Endothelial cell of umbilical vein (primary cell): Measurements from ENCODE around the gene FANCC.

ENCODE experiments used
- EZH2 ChIP-seq: IDR thresholded peaks from 2 replicates; pipeline ENCODE4 v1.6.1; 2012; ENCODE audit warnings: borderline replicate concordance, low read depth, mild to moderate bottlenecking, moderate library complexity, low read length, inconsistent platforms; ENCODE audit not compliant: severe bottlenecking
- TF ChIP-seq, protein P1 (sequence below): IDR thresholded peaks from 2 replicates; pipeline ENCODE4 v1.6.1; 2011; ENCODE audit not compliant: insufficient read depth, insufficient read length
- TF ChIP-seq, protein P2 (sequence below), 2 donors: IDR thresholded peaks; 1 replicate in 1 of 2; 2 replicates in 1 of 2; pipeline ENCODE4 v1.5.1; 2011; ENCODE audit warnings: low read length in 2 of 2, mild to moderate bottlenecking in 2 of 2, moderate library complexity in 2 of 2, control low read depth in 1 of 2, inconsistent platforms in 1 of 2, low read depth in 1 of 2; ENCODE audit not compliant: insufficient read depth in 1 of 2; ENCODE audit errors: extremely low read depth in 1 of 2

DNA sequence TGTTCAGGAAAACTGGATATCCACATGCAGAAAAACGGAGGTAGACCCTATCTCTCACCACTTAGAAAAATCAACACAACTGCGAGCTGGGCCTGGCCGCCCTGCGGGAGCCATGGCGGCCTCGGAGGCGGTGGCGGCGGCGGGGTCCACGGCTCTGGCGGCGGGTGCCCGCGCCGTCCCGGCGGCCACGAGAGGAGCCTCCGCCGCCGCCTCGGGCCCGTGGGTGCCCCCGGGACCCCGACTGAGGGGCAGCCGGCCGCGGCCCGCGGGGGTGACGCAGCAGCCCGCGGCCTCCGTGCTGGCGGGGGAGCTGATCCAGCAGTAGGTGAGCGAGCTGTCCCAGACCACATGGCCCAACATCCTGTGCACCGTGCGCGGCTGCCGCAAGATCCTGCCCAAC lies 25.3 kb downstream of the FANCC start:
- TF ChIP-seq, protein P1, sequence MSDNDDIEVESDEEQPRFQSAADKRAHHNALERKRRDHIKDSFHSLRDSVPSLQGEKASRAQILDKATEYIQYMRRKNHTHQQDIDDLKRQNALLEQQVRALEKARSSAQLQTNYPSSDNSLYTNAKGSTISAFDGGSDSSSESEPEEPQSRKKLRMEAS, result no peak
- TF ChIP-seq, protein P2, sequence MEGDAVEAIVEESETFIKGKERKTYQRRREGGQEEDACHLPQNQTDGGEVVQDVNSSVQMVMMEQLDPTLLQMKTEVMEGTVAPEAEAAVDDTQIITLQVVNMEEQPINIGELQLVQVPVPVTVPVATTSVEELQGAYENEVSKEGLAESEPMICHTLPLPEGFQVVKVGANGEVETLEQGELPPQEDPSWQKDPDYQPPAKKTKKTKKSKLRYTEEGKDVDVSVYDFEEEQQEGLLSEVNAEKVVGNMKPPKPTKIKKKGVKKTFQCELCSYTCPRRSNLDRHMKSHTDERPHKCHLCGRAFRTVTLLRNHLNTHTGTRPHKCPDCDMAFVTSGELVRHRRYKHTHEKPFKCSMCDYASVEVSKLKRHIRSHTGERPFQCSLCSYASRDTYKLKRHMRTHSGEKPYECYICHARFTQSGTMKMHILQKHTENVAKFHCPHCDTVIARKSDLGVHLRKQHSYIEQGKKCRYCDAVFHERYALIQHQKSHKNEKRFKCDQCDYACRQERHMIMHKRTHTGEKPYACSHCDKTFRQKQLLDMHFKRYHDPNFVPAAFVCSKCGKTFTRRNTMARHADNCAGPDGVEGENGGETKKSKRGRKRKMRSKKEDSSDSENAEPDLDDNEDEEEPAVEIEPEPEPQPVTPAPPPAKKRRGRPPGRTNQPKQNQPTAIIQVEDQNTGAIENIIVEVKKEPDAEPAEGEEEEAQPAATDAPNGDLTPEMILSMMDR (IDR thresholded peaks at IDR 0.05; ENCODE audit: extremely low read depth in 1 of 2, insufficient read depth in 1 of 2, low read depth in 1 of 2, low read length in 2 of 2), result no peak
- no peak for TF ChIP-seq EZH2
